Activated B cell treated with CpG ODN at 0.5 μM for 24 hours (primary cell): ENCODE results near the gene NQO1. TPM values are rescaled to one million over a fixed set of nuclear protein-coding genes. Genes with fewer than 3 reads are reported as not detected.
A peak's percentile ranks its signal among the peaks of the same experiment; 100 is the strongest.

ENCODE experiments used
- ATAC-seq: fragments of 200-7000 bp; cut with Tn5 transposase; one replicate; pipeline ENCODE4 v1.10.0; 2021; ENCODE audit warnings: low read depth, mild to moderate bottlenecking, moderate library complexity
- CTCF ChIA-PET: fragments of 350-600 bp; sonication (Branson Sonifier 250); formaldehyde crosslinking; loops from one replicate; lab custom pipeline; 2021; ENCODE audit warnings: antibody characterized with exemption; lab: Charles Lee
- POLR2A ChIA-PET: fragments of 350-600 bp; sonication (Branson Sonifier 250); formaldehyde crosslinking; loops from one replicate; lab custom pipeline; 2021; ENCODE audit warnings: antibody characterized with exemption; lab: Charles Lee
- DNase-seq: peaks from one replicate; pipeline ENCODE4 v3.0.0; 2022
- H3K27ac Mint-ChIP-seq: one replicate; pipeline ENCODE4 v1.8.0; 2020; ENCODE audit warnings: mixed read lengths
- H3K27me3 Mint-ChIP-seq: one replicate; pipeline ENCODE4 v1.8.0; 2021; ENCODE audit warnings: mixed read lengths
- H3K36me3 Mint-ChIP-seq: one replicate; pipeline ENCODE4 v1.8.0; 2021; ENCODE audit warnings: low read depth, mixed read lengths
- H3K4me1 Mint-ChIP-seq: one replicate; pipeline ENCODE4 v1.8.0; 2021; ENCODE audit warnings: mixed read lengths
- H3K4me3 Mint-ChIP-seq: one replicate; pipeline ENCODE4 v1.8.0; 2020; ENCODE audit warnings: mild to moderate bottlenecking, mixed read lengths
- H3K9me3 Mint-ChIP-seq: one replicate; pipeline ENCODE4 v1.8.0; 2020; ENCODE audit warnings: mixed read lengths
- CTCF ChIP-seq: fragments of 200-600 bp; IDR thresholded peaks from one replicate; pipeline ENCODE4 v1.8.0; 2022; ENCODE audit warnings: antibody characterized with exemption, mild to moderate bottlenecking
- intact Hi-C: fragments of 100-400 bp; cut with micrococcal nuclease; formaldehyde crosslinking; loops from one replicate; pipeline ENCODE4 v1.15.1; 2024
- total RNA-seq: library from RNA; stranded (reverse); gene quantifications from 2 replicates; pipeline ENCODE4 v1.2.3, GENCODE V29; 2022

Gene NQO1
- total RNA-seq, 1 donor from 2014 or later = 5.5 TPM

DNA sequence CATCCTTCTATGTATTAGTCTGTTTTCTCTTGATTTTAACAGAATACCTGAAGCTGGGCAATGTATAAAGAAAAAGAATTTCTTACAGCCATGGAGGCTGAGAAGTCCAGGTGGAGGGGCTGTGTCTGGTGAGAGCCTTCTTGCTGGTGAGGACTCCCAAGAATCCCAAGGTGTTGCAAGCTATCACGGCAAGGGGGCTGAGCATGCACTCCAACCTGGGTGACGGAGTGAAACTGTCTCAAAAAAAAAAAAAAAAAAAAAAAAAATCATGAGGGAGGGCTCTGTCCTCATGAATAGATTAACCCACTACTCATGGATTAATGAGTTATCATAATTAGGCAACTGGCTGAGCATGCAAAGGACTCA is 19.4 kb downstream of the NQO1 start:
- DNase-seq = no peak
- Mint-ChIP-seq H3K27me3 (no peaks in the 10 kb centered on the region), H3K9me3 (no peaks in the 10 kb centered on the region), H3K4me3 (no peak overlapping the region), H3K36me3 (peaks cover 11% of the 10 kb centered on the region), H3K4me1 (no peaks in the 10 kb centered on the region), H3K27ac (no peak overlapping the region)
- no peak for ATAC-seq
- TF ChIP-seq CTCF = no peak
- POLR2A ChIA-PET = interaction anchor here (1.7 kb wide), 1 partner anchor 48 kb away, joined by 3 read pairs; the partner anchor contains the start of gene NOB1
- CTCF ChIA-PET = interaction anchor here (5.9 kb wide), 1 partner anchor 48 kb away, joined by 46 read pairs; the partner anchor contains the start of gene NOB1
- intact Hi-C loops = no loop called here

DNA sequence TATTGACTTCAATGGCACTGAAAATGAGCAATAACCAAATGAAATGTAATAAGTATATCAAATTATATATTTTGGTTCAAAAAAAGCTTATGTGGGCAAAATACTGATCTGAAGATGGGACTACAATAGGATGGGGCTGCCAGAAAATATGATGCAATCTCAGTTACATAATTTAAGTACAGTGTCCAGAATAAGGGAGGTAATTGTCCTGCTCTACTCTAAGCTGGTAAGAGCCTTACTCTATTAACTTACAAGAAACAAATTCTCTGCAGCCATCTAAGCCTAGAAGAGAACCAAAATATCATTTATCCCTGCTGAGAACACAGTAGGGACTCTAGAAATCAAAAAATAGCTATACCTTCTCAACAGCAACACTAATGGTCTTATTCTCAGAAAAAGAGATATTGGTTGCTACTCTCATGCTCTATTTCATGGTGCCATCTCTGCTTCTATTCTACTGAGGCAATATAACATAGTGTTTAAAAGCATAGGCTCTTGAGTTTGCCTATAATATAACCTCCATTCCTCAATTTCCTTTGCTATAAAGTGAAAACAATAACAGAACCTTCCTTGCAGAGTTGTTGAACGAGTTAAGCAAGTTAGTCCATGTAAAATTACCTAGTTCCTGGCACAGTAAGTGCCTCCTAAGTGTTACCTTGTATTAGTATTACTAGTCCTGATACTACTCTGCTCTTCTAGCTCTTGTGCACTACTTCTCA is 19.9 kb downstream of the NQO1 start:
- intact Hi-C loops = no loop called here

DNA sequence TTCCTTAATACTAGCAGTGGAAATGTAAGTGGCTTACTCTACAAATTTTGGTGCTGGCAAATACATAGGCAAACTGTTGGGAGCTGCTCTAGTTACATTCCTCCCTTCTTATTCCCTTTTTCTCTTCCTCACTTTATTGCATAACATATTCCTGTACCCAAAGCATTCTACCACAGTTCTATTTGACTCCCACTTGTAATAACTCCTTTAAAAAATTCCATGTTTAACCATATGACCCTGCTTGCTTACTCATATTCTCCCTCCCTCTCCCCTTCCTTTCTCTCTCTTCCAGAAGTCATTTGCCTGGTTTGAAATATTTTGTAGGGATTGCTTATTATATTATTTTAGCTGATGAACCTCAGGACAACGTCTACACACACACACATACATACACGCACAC is 22.7 kb downstream of the NQO1 start:
- H3K36me3 Mint-ChIP-seq = peaks cover 38% of the 10 kb centered on the region
- DNase-seq = no peak
- intact Hi-C loops = no loop called here
- no peak overlapping the region for H3K27ac Mint-ChIP-seq
- no peaks in the 10 kb centered on the region for H3K4me1 Mint-ChIP-seq
- ChIA-PET CTCF (interaction anchor here (0.6 to 1.5 kb wide), 4 partner anchors 82 to 1848 kb away, joined by 3 to 5 read pairs (median 4); no protein-coding TSS in a partner anchor), POLR2A (no interaction called here)
- no peak for TF ChIP-seq CTCF
- H3K4me3 Mint-ChIP-seq = no peak overlapping the region
- no peaks in the 10 kb centered on the region for H3K27me3 Mint-ChIP-seq
- H3K9me3 Mint-ChIP-seq = no peaks in the 10 kb centered on the region
- no peak for ATAC-seq

More for the DNA sequence above, 19.9 kb downstream of the NQO1 start:
- POLR2A ChIA-PET = interaction anchor here (1.7 kb wide), 1 partner anchor 48 kb away, joined by 3 read pairs; the partner anchor contains the start of gene NOB1
- Mint-ChIP-seq H3K4me1 (no peaks in the 10 kb centered on the region), H3K27me3 (no peaks in the 10 kb centered on the region), H3K9me3 (no peaks in the 10 kb centered on the region), H3K36me3 (peaks cover 15% of the 10 kb centered on the region), H3K27ac (peak overlapping the region; percentile 12), H3K4me3 (no peak overlapping the region)
- ATAC-seq (no peak), DNase-seq (no peak)
- TF ChIP-seq CTCF = no peak
- CTCF ChIA-PET = interaction anchor here (5.9 kb wide), 1 partner anchor 48 kb away, joined by 46 read pairs; the partner anchor contains the start of gene NOB1

DNA sequence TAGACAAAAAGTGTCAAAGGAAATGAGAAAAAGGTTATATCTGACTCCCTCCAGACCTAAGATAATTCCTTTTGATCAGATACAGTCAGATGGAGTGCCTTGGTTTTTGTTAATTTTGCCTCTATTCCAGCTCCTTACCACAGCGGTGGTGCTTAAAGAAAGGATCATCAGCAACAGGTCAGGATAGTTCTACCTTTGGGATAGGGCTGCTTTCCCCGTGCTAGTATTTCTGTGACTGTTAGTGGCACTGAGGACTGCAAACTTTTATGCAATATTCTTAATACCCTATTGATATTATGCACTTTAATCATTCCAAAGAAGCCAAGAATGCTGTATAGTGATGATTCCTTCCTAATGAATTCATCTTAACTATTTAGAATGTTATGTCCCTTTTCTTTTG is 24.5 kb downstream of the NQO1 start:
- no peaks in the 10 kb centered on the region for H3K9me3 Mint-ChIP-seq
- no peak for ATAC-seq
- no peak overlapping the region for H3K27ac Mint-ChIP-seq
- H3K4me3 Mint-ChIP-seq = no peak overlapping the region
- no peak for TF ChIP-seq CTCF
- no peaks in the 10 kb centered on the region for H3K4me1 Mint-ChIP-seq
- no peaks in the 10 kb centered on the region for H3K27me3 Mint-ChIP-seq
- intact Hi-C loops = no loop called here
- ChIA-PET CTCF (no interaction called here), POLR2A (no interaction called here)
- DNase-seq = no peak
- peaks cover 42% of the 10 kb centered on the region for H3K36me3 Mint-ChIP-seq

GRCh38 chr16:69701452-69701851 is 24.9 kb downstream of the NQO1 start:
- DNase-seq (no peak), ATAC-seq (no peak)
- H3K4me1 Mint-ChIP-seq = no peaks in the 10 kb centered on the region
- ChIA-PET POLR2A (no interaction called here), CTCF (no interaction called here)
- H3K27ac Mint-ChIP-seq = no peak overlapping the region
- H3K9me3 Mint-ChIP-seq = no peaks in the 10 kb centered on the region
- TF ChIP-seq CTCF = no peak
- intact Hi-C loops = no loop called here
- no peak overlapping the region for H3K4me3 Mint-ChIP-seq
- H3K27me3 Mint-ChIP-seq = no peaks in the 10 kb centered on the region
- H3K36me3 Mint-ChIP-seq = peaks cover 46% of the 10 kb centered on the region
